ENCODE measurements around the gene RIPOR1. TPM values are rescaled to one million over a fixed set of nuclear protein-coding genes. Genes with fewer than 3 reads are reported as not detected.

RIPOR1 gene
- total and polyA plus RNA-seq, 2 of the 4 experiments (the other 2 are of a cell fraction) = 9.5 to 41.3 TPM

DNA sequence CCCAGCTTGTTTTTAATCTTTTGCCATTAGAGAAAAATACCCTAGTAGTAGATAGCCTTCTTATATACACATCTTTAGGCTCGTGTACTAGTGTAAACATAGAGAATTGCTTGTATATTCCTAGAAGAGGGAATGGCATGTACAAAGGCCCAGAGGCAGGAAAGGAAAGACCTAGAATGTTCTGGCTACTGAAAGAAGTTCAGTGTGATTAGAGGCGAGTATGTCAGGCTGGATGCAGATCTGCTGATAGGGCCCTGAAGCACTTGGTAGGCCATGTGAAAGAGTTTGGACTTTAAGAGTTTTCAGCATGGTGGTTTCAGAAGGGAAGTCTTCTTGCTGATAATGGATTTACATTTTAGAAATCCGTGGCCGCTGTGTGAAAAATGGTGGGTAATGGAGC, 51.1 kb downstream of the RIPOR1 start:
- dilution Hi-C loops (cut with HindIII; ENCODE audit: low sequenced_read_pairs, unreplicated experiment) (no loop called here), in situ Hi-C loops (cut with MboI; ENCODE audit: low sequenced_read_pairs) (no loop called here), intact Hi-C loops (cut with micrococcal nuclease) (no loop called here)
- no peak for DNase-seq
- H3K56ac ChIP-seq (ENCODE audit: extremely low read depth, insufficient read depth, low read length) = no peak overlapping the region
- POLR2A ChIA-PET (ENCODE audit: unreplicated experiment) = interaction anchor here (0.6 kb wide), 1 partner anchor 18 kb away, joined by 3 read pairs; no protein-coding TSS in a partner anchor
- no peak overlapping the region for H2BK15ac ChIP-seq (ENCODE audit: low read depth, low read length)
- peaks cover 20% of the 10 kb centered on the region; the same call in 1 of the 2 replicates for H4K20me1 ChIP-seq (ENCODE audit: insufficient read depth, low read length)
- no peak overlapping the region for H3K27ac ChIP-seq (ENCODE audit: insufficient read depth, low read length)
- H3K18ac ChIP-seq (ENCODE audit: low read depth, low read length) = no peak overlapping the region
- no TSS peak for BruUV-seq (replicated peaks)
- no peak overlapping the region for H2AFZ ChIP-seq (replicated peaks; ENCODE audit: low read length, poor library complexity)
- no peak overlapping the region for H2AK9ac ChIP-seq (replicated peaks; ENCODE audit: low read depth, low read length, poor library complexity)
- peaks cover 3% of the 10 kb centered on the region; the same call in 1 of the 2 replicates for H3K9me1 ChIP-seq (ENCODE audit: insufficient read depth, low read length)
- no peaks in the 10 kb centered on the region for H3K27me3 ChIP-seq (ENCODE audit: control insufficient read depth, insufficient read depth, low read length)
- no peak overlapping the region for H3K4me2 ChIP-seq (ENCODE audit: low read depth, low read length)
- CTCF ChIA-PET = no interaction called here
- H3K4ac ChIP-seq (ENCODE audit: low read depth, low read length) = no peak overlapping the region
- no peak overlapping the region for H2AK5ac ChIP-seq (ENCODE audit: low read depth, low read length)
- H3K9ac ChIP-seq (ENCODE audit: low read depth, low read length) = no peak overlapping the region
- H3K14ac ChIP-seq (replicated peaks; ENCODE audit: low read depth, low read length) = no peak overlapping the region
- no peak overlapping the region for H2BK20ac ChIP-seq (ENCODE audit: low read depth, low read length)
- TF ChIP-seq CEBPB (IDR thresholded peaks at IDR 0.05; ENCODE audit: low read depth, low read length) (no peak), RCOR1 (IDR thresholded peaks at IDR 0.05; ENCODE audit: insufficient replicate concordance, low read length) (no peak), SMC3 (IDR thresholded peaks at IDR 0.05; ENCODE audit: low read depth, low read length) (no peak), NFE2L2 (IDR thresholded peaks at IDR 0.05; ENCODE audit: low read depth, low read length) (no peak), MXI1 (IDR thresholded peaks at IDR 0.05; ENCODE audit: borderline replicate concordance, low read depth, low read length) (no peak), MAZ (IDR thresholded peaks at IDR 0.05; ENCODE audit: borderline replicate concordance, low read depth, low read length) (no peak), RFX5 (IDR thresholded peaks at IDR 0.05; ENCODE audit: low read depth, low read length) (no peak), CHD1 (IDR thresholded peaks at IDR 0.05; ENCODE audit: low read depth, low read length) (no peak), BHLHE40 (IDR thresholded peaks at IDR 0.05; ENCODE audit: low read depth, low read length) (no peak), RAD21 (IDR thresholded peaks at IDR 0.05; ENCODE audit: low read length) (no peak)
- TF ChIP-seq, protein P1, sequence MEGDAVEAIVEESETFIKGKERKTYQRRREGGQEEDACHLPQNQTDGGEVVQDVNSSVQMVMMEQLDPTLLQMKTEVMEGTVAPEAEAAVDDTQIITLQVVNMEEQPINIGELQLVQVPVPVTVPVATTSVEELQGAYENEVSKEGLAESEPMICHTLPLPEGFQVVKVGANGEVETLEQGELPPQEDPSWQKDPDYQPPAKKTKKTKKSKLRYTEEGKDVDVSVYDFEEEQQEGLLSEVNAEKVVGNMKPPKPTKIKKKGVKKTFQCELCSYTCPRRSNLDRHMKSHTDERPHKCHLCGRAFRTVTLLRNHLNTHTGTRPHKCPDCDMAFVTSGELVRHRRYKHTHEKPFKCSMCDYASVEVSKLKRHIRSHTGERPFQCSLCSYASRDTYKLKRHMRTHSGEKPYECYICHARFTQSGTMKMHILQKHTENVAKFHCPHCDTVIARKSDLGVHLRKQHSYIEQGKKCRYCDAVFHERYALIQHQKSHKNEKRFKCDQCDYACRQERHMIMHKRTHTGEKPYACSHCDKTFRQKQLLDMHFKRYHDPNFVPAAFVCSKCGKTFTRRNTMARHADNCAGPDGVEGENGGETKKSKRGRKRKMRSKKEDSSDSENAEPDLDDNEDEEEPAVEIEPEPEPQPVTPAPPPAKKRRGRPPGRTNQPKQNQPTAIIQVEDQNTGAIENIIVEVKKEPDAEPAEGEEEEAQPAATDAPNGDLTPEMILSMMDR (conservative IDR thresholded peaks at IDR 0.05; ENCODE audit: low read depth, low read length) = no peak
- no peak overlapping the region for H2BK5ac ChIP-seq (ENCODE audit: low read depth, low read length, poor library complexity, severe bottlenecking)
- H3K4me3 ChIP-seq (ENCODE audit: insufficient read depth, low read depth, low read length) = no peak overlapping the region
- WGBS, 2 experiments (ENCODE audit: extremely low coverage in 2 of 2, insufficient read length in 1 of 2) = 100% methylated on average over 1 of the region's 4 CpGs; no CpG with 5 or more reads in 1 of the 2 experiments
- no peak overlapping the region for H3K23ac ChIP-seq (ENCODE audit: low read depth, low read length)
- no peak overlapping the region for H4K91ac ChIP-seq (ENCODE audit: insufficient read depth, low read depth, low read length)
- no peak overlapping the region for H4K5ac ChIP-seq (ENCODE audit: low read depth, low read length)
- peaks cover 2% of the 10 kb centered on the region; the same call in 1 of the 2 replicates for H3K4me1 ChIP-seq (ENCODE audit: control insufficient read depth, insufficient read depth, low read length)
- H3K79me1 ChIP-seq (ENCODE audit: low read depth in 1 of 2, low read length in 2 of 2) = peaks cover 33 to 61% of the 10 kb centered on the region in 2 experiments
- H2BK120ac ChIP-seq (ENCODE audit: low read depth, low read length) = no peak overlapping the region
- H3K9me3 ChIP-seq (ENCODE audit: control insufficient read depth, insufficient read depth, low read length) = no peaks in the 10 kb centered on the region
- no peak overlapping the region for H4K8ac ChIP-seq (ENCODE audit: low read depth in 2 of 2, low read length in 2 of 2)
- peaks cover 13% of the 10 kb centered on the region for H3K36me3 ChIP-seq (ENCODE audit: control insufficient read depth, insufficient read depth, low read length)
- no peak for ATAC-seq (ENCODE audit: low read depth)

Measured in IMR-90 (cell line).